Hepatic stellate cell (primary cell): ENCODE data around the gene CALCR.
"Not testable (repeated sequence)": the region's sequence is repeated elsewhere in the genome, so short reads cannot be mapped to it uniquely, and the experiment has no call there.

ENCODE experiments used
- DNase-seq: peaks from one replicate; pipeline ENCODE4 v3.0.0; 2011; ENCODE audit warnings: low spot score

CALCR gene

DNA sequence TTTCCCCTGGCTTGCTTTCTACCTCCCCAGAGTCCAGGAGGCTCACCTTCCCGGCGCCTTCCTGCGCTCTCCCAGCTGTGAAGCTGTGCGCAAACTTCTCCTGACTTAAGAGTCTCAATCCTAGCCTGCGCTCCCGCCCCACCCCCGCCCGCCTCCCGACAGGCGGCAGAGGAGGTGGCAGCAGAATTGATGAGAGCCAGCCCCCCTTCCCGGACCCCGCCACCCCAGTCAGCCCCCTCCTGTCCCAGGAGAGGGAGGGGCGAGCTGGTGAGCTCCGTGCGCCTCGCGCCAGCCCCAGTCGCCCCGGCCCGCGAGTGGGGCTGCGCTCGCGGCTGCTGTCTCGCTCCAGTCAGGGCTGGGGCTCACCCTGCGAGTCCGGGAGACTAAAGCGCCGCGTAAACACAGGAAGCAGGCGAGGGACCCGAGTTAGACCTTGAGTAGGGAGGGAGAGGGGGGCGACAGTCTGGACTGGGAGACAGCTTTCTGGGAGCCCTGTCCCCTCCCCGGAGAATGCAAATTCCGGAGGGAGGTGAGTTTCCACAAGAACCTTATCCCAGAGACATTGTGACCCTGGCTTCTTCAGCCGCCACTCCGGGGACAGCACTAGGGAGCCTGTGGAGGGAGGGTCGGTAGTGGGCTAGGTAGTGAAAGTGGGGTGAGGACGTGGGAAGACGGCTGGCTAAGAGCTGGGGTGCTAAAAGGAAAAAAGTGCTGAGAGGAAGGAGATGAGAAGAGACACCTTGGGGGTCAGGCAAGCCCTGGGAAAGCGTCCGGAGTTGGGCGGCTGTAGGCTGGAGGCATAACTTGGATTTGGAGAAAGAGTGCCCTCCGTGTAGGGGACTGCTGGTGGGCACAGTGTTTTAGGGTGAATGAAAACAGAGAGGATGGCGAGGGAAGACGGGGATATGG, at the start of gene CALCR:
Gene CALCR (minus strand): TSS at position 79 of the 909 bp plus-strand sequence. CDS start 87,743 bp downstream, outside the sequence.
- DNase-seq: no peak

DNA sequence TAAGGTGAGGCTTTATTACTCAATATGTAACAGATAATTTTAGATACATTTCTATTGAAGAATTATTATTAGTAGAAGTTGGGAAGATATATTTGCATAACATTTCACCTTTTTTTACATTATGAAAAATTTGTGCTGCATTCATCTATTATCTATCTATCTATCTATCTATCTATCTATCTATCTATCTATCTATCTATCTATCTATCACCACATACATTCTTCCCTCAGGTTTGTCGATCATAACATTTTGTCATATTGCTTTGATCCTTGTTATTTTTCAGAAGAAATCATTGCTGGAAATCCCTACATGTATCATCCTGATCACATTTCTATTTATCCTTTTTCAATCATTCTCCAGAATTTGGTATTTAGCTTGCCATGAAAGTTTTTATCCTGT, 49.3 kb upstream of the CALCR start:
- no peak for DNase-seq

- DNase-seq: no peak
Measured at GRCh38 chr7:93622036-93623033, 47.8 kb upstream of the CALCR start.

GRCh38 chr7:93620864-93621263, 46.3 kb upstream of the CALCR start:
- DNase-seq: no peak

DNA sequence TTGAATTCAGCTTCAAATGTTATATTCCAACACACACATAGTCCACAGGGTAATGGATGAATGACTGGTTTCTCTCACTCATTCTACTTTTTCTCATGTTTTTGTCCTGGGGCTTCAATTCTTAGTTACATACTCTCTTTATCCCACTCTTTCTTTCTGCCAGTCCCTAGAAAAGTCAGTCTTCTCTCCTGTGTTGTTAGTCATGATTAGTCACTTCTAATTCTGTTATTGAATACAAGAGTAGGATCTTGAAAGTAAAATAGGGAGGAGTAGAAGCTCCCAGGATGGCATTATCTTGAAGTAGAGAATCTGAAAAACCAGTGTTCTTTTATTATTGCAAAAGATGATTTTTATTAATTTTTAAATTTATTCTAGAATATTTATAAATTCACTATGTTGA, 45.5 kb upstream of the CALCR start:
- DNase-seq: no peak

DNA sequence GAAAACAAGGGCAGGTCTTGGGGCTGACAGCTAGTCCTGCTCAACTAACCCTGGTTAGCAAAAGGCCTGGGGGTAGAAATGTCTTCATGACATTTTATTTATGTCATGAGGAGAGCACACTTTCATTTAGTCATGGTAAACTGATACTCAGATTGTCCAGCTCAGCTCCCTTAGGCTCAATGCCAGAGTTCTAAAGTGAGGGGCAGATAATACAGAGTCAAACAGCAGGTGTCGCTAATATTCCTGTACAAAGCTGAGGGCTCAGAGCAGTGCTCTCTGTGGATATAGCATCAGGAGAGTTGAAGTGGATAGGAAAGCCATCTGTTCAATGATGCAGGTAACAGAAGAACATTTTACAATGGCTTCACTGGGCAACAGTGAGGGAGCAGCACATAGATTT, 26.8 kb upstream of the CALCR start:
- DNase-seq: no peak

- no peak for DNase-seq
Measured at GRCh38 chr7:93594250-93594649, 19.7 kb upstream of the CALCR start.

GRCh38 chr7:93592588-93593266, 18.2 kb upstream of the CALCR start:
- no peak for DNase-seq

DNA sequence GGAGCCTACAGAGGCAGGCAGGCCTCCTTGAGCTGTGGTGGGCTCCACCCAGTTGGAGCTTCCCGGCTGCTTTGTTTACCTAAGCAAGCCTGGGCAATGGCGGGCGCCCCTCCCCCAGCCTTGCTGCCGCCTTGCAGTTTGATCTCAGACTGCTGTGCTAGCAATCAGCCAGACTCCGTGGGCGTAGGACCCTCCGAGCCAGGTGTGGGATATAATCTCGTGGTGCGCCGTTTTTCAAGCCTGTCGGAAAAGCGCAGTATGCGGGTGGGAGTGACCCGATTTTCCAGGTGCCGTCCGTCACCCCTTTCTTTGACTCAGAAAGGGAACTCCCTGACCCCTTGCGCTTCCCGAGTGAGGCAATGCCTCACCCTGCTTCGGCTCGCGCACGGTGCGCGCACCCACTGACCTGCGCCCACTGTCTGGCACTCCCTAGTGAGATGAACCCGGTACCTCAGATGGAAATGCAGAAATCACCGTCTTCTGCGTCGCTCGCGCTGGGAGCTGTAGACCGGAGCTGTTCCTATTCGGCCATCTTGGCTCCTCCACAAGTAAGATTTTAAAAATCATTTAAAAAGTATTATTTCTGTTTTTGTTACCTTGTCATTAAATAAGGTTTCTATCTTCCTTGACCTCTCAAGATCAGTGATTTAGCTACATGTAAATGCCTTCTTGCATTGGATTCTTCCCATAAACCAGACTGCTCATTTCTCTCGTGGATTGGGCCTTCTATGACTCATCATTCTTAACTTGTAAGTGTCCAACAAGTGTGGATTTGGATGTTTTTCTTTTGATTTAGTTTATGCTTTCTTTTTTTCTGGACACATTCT, 16.9 kb upstream of the CALCR start:
- DNase-seq: not testable (repeated sequence)

DNA sequence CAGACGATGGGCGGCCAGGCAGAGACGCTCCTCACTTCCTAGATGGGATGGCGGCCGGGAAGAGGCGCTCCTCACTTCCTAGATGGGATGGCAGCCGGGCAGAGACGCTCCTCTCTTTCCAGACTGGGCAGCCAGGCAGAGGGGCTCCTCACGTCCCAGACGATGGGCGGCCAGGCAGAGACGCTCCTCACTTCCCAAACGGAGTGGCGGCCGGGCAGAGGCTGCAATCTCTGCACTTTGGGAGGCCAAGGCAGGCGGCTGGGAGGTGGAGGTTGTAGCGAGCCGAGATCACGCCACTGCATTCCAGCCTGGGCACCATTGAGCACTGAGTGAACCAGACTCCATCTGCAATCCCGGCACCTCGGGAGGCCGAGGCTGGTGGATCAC, 11.9 kb upstream of the CALCR start:
- not testable (repeated sequence) for DNase-seq

- DNase-seq: not testable (repeated sequence)
Measured at GRCh38 chr7:93585694-93586478, 11.4 kb upstream of the CALCR start.

GRCh38 chr7:93579431-93579830, 4.9 kb upstream of the CALCR start:
- DNase-seq: no peak

DNA sequence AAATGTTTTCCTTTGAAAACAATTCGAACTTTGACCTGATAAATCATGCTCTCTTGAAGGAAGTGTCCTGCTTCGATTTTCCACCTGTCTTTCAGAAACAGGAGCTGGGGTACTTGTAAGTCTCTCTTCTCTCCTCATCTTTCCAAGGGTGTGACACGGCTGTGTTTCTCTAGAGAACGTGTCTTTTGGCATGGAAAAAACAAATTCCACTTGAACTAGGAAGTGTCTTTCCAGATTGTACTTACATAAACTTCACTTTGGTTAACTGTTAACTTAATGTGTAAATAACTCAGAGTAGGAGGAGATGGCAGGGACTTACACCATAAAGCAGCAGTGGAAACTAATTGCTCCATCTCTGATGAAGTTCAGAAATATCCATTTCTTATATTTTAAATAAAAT, 4.2 kb upstream of the CALCR start:
- DNase-seq: no peak

DNA sequence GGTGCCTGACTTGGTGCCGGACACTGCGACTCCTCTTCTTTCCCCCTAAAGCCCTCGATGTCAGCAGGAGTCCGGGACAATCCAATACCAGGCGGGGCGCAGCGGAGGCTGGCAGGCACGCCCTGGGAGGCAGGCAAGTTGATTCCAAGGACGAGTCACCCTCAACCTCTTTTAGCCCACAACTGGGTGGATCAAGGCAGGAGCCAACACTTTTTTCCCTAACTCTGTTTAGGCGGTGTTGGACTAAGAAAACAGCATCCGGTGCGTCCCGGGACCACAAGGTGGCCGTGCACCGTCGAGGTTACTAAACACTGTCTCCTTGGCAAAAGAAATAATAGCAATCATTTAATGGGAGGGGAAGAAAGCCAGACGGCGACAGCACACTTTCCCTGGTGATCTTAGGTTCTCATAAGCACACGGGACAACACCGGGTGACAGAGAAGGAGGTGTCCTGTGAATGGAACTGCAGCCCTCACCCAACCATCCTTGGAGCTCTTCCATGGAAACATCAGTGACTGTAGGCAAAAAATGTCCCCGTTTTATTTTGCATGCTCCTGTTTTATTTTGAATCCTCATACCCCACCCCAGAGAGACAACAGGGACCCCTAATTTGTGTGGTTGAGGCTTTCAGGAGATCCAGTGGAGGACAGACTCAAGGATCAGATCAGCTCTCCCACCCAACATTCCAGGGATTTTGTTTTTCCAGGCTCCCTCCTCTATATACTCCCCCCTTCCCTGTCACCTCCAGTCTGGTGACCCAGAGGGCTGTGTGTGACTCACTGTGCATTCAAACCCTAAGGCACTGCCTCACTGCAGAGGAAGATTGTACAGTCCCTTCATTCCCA, 1.3 kb upstream of the CALCR start:
- DNase-seq: no peak

DNA sequence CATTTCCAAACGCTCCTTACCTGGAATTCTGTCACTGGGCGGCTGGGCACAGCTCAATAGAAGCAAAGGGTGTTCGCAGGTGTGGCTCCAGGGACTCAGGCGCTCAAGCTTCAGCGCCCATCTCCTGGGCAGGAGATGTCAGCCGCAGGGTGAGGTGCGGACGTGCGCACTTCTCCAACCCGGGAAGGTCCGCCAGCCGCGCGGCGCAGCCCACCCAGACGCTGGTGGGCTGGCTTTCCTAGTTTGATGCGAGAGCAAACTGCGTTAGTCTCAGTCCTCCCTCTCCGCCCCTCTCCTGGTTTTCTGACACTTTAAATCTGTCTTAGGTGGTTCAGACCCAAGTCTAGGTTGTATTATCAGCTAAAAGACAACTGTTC, 267 bp downstream of the CALCR start:
- DNase-seq: no peak

DNA sequence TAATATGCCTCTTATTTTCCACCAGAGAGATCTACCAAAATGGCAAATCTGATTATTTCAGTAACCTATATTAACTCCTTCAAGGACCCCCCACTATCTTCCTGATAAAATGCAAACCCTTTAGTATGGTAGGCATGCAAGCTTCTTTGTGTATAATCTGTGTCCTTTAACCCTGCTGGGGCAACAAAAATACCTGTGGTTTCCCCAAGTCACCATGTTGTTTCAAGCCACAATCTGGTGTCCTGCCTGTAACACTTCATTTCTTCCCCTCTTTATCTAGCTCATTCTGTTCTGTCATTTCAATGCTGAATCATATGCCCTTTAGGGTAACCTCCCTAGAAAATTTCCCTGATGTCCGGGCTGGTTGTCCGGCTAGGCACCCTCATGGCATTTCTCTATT, 5.3 kb downstream of the CALCR start:
- no peak for DNase-seq

GRCh38 chr7:93566876-93567275, 7.6 kb downstream of the CALCR start:
- no peak for DNase-seq

DNA sequence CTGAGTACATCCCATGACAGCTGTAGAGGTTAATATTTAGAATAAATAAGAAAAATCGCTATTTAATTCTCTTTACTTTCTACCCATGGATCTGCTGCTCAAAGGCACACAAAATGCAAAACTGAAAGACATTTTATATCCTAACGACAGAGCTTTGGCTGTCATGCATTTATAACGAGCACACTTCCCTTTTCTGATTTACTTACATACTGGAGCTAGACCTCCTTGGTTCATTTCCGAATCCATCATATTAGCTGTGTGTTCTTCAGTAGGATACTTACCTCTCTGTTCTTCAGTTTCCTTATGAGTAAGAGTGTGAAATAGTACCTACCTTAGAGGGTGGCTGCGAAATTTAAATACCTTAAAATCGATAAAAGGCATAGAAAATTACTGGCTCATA, 10.9 kb downstream of the CALCR start:
- no peak for DNase-seq

DNA sequence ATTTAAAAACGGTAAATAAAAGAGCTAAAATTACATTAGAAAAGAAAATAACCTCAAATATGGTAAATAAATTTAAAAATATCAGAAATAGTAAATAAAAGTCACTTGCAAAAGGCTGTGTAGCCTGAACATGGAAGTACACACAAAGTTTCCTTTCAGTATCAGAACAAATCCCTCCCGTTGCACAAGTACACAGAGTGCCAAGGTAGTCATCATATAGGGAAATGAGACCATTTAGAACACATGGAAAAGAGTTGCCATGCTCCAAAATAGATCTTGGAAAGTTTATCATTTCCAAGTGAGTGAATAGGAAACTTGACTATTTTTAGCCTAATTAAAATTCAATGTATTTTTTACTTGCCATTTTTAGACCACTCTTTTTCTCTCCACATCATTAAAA, 11.6 kb downstream of the CALCR start:
- DNase-seq: no peak

GRCh38 chr7:93562106-93562505, 12.4 kb downstream of the CALCR start:
- DNase-seq: no peak
